Measurements from ENCODE around the gene P3H3. TPM values are rescaled to one million over a fixed set of nuclear protein-coding genes. Genes with fewer than 3 reads are reported as not detected.
A peak's percentile ranks its signal among the peaks of the same experiment; 100 is the strongest.

Gene P3H3
- total and polyA plus RNA-seq, 9 of the 15 experiments (the other 6 are each of a cell fraction or from before 2014, with no cell fraction given) = 0.03 to 15.0 (median 4.8) TPM

- TF ChIP-seq BACH1 (tag; IDR thresholded peaks at IDR 0.05) = no peak
- no peak for TF ChIP-seq SMAD1 (IDR thresholded peaks at IDR 0.05; ENCODE audit: low read depth, low read length, partially characterized antibody)
- peak; percentile 39 for TF ChIP-seq FIP1L1 (IDR thresholded peaks at IDR 0.05; ENCODE audit: low read depth, low read length, poor library complexity, severe bottlenecking)
- 0 out of 2 replicates have a peak, but pooled peaks have one; percentile 44 for TF ChIP-seq KAT7 (CRISPR knock-in tag; IDR thresholded peaks at IDR 0.05; ENCODE audit: borderline replicate concordance)
- peak; percentile 28; the same call in 1 of the 2 replicates for TF ChIP-seq NR2C1 (IDR thresholded peaks at IDR 0.05)
- TF ChIP-seq NR2C1 (tag; IDR thresholded peaks at IDR 0.05) = 0 out of 2 replicates have a peak, but pooled peaks have one; percentile 40
- no peak for TF ChIP-seq RBM22 (IDR thresholded peaks at IDR 0.05; ENCODE audit: low read depth, low read length, poor library complexity, severe bottlenecking)
- peak; percentile 36 for TF ChIP-seq POLR2AphosphoS5 (IDR thresholded peaks at IDR 0.05; ENCODE audit: control insufficient read depth, insufficient read depth, low read depth, low read length)
- TF ChIP-seq ATF1 (CRISPR knock-in tag; IDR thresholded peaks at IDR 0.05) = no peak
- TF ChIP-seq ATF1 (tag; IDR thresholded peaks at IDR 0.05) = 0 out of 2 replicates have a peak, but pooled peaks have one; percentile 22
- TF ChIP-seq SMARCE1 (IDR thresholded peaks at IDR 0.05) = no peak
- TF ChIP-seq PCBP1 (IDR thresholded peaks at IDR 0.05; ENCODE audit: low read depth, low read length, poor library complexity, severe bottlenecking) = peak; percentile 62
- TF ChIP-seq ESRRA (IDR thresholded peaks at IDR 0.05; ENCODE audit: borderline replicate concordance, low read depth) = peak; percentile 17; the same call in 1 of the 2 replicates
- no peak for TF ChIP-seq E2F3 (CRISPR knock-in tag; IDR thresholded peaks at IDR 0.05)
- TF ChIP-seq VEZF1 (CRISPR knock-in tag; IDR thresholded peaks at IDR 0.05) = peak; percentile 72
- TF ChIP-seq CXXC5 (CRISPR knock-in tag; IDR thresholded peaks at IDR 0.05) = peak; percentile 73
- no peak for TF ChIP-seq EZH2 (IDR thresholded peaks at IDR 0.05; ENCODE audit: borderline replicate concordance, low read depth, low read length)
- TF ChIP-seq SUPT5H (IDR thresholded peaks at IDR 0.05) = peak; percentile 52
- peak; percentile 37; the same call in 1 of the 2 replicates for TF ChIP-seq ZNF592 (IDR thresholded peaks at IDR 0.05)
- TF ChIP-seq FOXK1 (CRISPR knock-in tag; IDR thresholded peaks at IDR 0.05; ENCODE audit: borderline replicate concordance) = no peak
- TF ChIP-seq EP300 (IDR thresholded peaks at IDR 0.05; ENCODE audit: low read length) = no peak
- TF ChIP-seq HCFC1 (IDR thresholded peaks at IDR 0.05; ENCODE audit: low read depth, low read length) = peak; percentile 26; the same call in 1 of the 2 replicates
- no peak for TF ChIP-seq ZNF140 (CRISPR knock-in tag; IDR thresholded peaks at IDR 0.05)
- TF ChIP-seq TBP (optimal IDR thresholded peaks at IDR 0.05; ENCODE audit: low read depth, low read length) = peak; percentile 45
Measured at GRCh38 chr12:6873094-6874014, 45.1 kb downstream of the P3H3 start, which contains the start of gene SPSB2 (continued).

Data from K562 (cell line).